A549 (cell line): Measurements from ENCODE around the gene GSTA2.

ENCODE experiments used
- CHD4 ChIP-seq: fragments of 200-600 bp; sonication (generic); IDR thresholded peaks from 2 replicates; pipeline ENCODE4 v1.6.1; 2016; ENCODE audit warnings: antibody characterized with exemption, mild to moderate bottlenecking, borderline replicate concordance
- GATA3 ChIP-seq: IDR thresholded peaks from 2 replicates; pipeline ENCODE4 v1.6.1; 2012; ENCODE audit warnings: borderline replicate concordance
- JUNB ChIP-seq: fragments of >200 bp; sonication (Bioruptor Twin); formaldehyde crosslinking; IDR thresholded peaks from 2 replicates; pipeline ENCODE4 v1.6.1; 2016
- NR3C1 ChIP-seq: fragments of >200 bp; sonication (Bioruptor Twin); formaldehyde crosslinking; IDR thresholded peaks from 3 replicates; pipeline ENCODE4 v1.6.1; 2017
- RNF2 ChIP-seq: fragments of 200-600 bp; sonication (generic); IDR thresholded peaks from 2 replicates; pipeline ENCODE4 v1.6.1; 2016; ENCODE audit warnings: low read depth, mild to moderate bottlenecking, antibody characterized with exemption, moderate library complexity, borderline replicate concordance
- TF ChIP-seq, protein P1 (sequence below): fragments of >200 bp; sonication (Bioruptor Twin); formaldehyde crosslinking; IDR thresholded peaks from 3 replicates; pipeline ENCODE4 v1.5.1; 2016
- TF ChIP-seq, protein P2 (sequence below): fragments of 250-450 bp; sonication (Bioruptor Pico); IDR thresholded peaks from 2 replicates; pipeline ENCODE4 v1.5.0; 2021; ENCODE audit warnings: mild to moderate bottlenecking, moderate library complexity, borderline replicate concordance

DNA sequence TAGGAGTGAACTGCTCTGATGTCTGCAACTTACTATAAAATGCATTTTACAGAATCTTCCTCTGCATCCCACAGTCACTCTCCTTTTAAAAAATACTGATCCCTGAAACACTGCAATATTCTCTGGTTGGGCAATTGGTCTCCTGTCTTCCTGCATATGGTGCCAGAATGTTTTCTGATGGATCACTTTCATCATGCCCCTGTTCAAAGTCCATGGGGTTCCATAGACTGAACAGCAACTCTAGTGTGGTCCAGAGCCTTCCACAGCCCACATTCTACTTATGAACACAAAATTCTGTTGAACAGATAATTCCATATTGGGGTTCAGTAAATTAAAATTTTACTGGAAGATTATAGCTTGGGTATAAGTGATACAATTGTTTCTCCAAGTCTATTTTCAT, 11.0 kb downstream of the GSTA2 start:
- TF ChIP-seq, protein P1, sequence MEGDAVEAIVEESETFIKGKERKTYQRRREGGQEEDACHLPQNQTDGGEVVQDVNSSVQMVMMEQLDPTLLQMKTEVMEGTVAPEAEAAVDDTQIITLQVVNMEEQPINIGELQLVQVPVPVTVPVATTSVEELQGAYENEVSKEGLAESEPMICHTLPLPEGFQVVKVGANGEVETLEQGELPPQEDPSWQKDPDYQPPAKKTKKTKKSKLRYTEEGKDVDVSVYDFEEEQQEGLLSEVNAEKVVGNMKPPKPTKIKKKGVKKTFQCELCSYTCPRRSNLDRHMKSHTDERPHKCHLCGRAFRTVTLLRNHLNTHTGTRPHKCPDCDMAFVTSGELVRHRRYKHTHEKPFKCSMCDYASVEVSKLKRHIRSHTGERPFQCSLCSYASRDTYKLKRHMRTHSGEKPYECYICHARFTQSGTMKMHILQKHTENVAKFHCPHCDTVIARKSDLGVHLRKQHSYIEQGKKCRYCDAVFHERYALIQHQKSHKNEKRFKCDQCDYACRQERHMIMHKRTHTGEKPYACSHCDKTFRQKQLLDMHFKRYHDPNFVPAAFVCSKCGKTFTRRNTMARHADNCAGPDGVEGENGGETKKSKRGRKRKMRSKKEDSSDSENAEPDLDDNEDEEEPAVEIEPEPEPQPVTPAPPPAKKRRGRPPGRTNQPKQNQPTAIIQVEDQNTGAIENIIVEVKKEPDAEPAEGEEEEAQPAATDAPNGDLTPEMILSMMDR = no peak
- no peak for TF ChIP-seq JUNB
- TF ChIP-seq RNF2 = no peak
- TF ChIP-seq NR3C1 = no peak
- TF ChIP-seq CHD4 = no peak
- TF ChIP-seq, protein P2, sequence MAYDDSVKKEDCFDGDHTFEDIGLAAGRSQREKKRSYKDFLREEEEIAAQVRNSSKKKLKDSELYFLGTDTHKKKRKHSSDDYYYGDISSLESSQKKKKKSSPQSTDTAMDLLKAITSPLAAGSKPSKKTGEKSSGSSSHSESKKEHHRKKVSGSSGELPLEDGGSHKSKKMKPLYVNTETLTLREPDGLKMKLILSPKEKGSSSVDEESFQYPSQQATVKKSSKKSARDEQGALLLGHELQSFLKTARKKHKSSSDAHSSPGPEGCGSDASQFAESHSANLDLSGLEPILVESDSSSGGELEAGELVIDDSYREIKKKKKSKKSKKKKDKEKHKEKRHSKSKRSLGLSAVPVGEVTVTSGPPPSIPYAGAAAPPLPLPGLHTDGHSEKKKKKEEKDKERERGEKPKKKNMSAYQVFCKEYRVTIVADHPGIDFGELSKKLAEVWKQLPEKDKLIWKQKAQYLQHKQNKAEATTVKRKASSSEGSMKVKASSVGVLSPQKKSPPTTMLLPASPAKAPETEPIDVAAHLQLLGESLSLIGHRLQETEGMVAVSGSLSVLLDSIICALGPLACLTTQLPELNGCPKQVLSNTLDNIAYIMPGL (CRISPR knock-in tag) = no peak
- no peak for TF ChIP-seq GATA3
